Endodermal cell (in vitro differentiated cells): ENCODE results near the gene CTNNA2. TPM values are rescaled to one million over a fixed set of nuclear protein-coding genes. Genes with fewer than 3 reads are reported as not detected.

ENCODE experiments used
- DNase-seq: peaks from one replicate; pipeline ENCODE4 v3.0.0-alpha.2; 2017
- H3K27ac ChIP-seq: 2 replicates; pipeline ENCODE4 v1.5.1; 2013; ENCODE audit warnings: mild to moderate bottlenecking, low read depth, low read length, moderate library complexity
- H3K27me3 ChIP-seq: 2 replicates; pipeline ENCODE4 v1.6.1; 2013; ENCODE audit warnings: mild to moderate bottlenecking, low read length, moderate library complexity; ENCODE audit not compliant: insufficient read depth, control insufficient read depth, poor library complexity, severe bottlenecking
- H3K36me3 ChIP-seq: 2 replicates; pipeline ENCODE4 v1.7.0; 2013; ENCODE audit warnings: mild to moderate bottlenecking, low read length, moderate library complexity; ENCODE audit not compliant: control insufficient read depth, insufficient read depth
- H3K4me1 ChIP-seq: one replicate; pipeline ENCODE4 v1.7.0; 2013; ENCODE audit warnings: low read length; ENCODE audit not compliant: control insufficient read depth, insufficient read depth
- H3K4me3 ChIP-seq: 2 replicates; pipeline ENCODE4 v1.5.1; 2013; ENCODE audit warnings: mild to moderate bottlenecking, low read length, moderate library complexity
- H3K9ac ChIP-seq: 2 replicates; pipeline ENCODE4 v1.6.1; 2013; ENCODE audit warnings: mild to moderate bottlenecking, low read length, moderate library complexity; ENCODE audit not compliant: poor library complexity, severe bottlenecking; ENCODE audit errors: extremely low read depth
- H3K9me3 ChIP-seq: 2 replicates; pipeline ENCODE4 v1.6.1; 2013; ENCODE audit warnings: mild to moderate bottlenecking, low read length, moderate library complexity; ENCODE audit not compliant: control insufficient read depth
- H3K27ac Mint-ChIP-seq: 2 replicates; pipeline ENCODE4 v1.8.0; 2020; ENCODE audit warnings: mixed read lengths
- H3K27me3 Mint-ChIP-seq: 2 replicates; pipeline ENCODE4 v1.8.0; 2021; ENCODE audit warnings: mild to moderate bottlenecking, mixed read lengths; ENCODE audit not compliant: insufficient read depth
- H3K36me3 Mint-ChIP-seq: 2 replicates; pipeline ENCODE4 v1.8.0; 2020; ENCODE audit warnings: low read depth, mixed read lengths
- H3K4me1 Mint-ChIP-seq: 2 replicates; pipeline ENCODE4 v1.8.0; 2020; ENCODE audit warnings: mixed read lengths
- H3K4me3 Mint-ChIP-seq: 2 replicates; pipeline ENCODE4 v1.8.0; 2020; ENCODE audit warnings: mild to moderate bottlenecking, moderate library complexity, mixed read lengths
- H3K9me3 Mint-ChIP-seq: 2 replicates; pipeline ENCODE4 v1.8.0; 2020; ENCODE audit warnings: mild to moderate bottlenecking, mixed read lengths
- CTCF ChIP-seq: fragments of 200-600 bp; sonication (generic); conservative IDR thresholded peaks from 2 replicates; pipeline ENCODE4 v1.5.0; 2021; ENCODE audit warnings: antibody characterized with exemption, mild to moderate bottlenecking
- WGBS, 2 experiments: methylation state at CpG; one replicate each; pipeline versions ENCODE4 v1.1.5 to v1.1.7; 2013; ENCODE audit warnings: missing lambda C conversion rate in 2 of 2, mixed read lengths in 1 of 2; ENCODE audit not compliant: insufficient coverage in 1 of 2, insufficient read length in 1 of 2; 5-methylcytosine and 5-hydroxymethylcytosine counted together
- total RNA-seq, 2 donors: library from RNA; stranded (reverse); fragmentation: NEBNext Ultra II Directional in 1 of 2; extraction: Animal tissue kit (Norgen Biotek cat#: 25700) in 1 of 2; gene quantifications; 2 replicates in 1 of 2; 3 replicates in 1 of 2; pipeline ENCODE4 v1.2.1, GENCODE V29; 2021

The CTNNA2 gene
- total RNA-seq, 2 donors from 2014 or later = 7.7 to 9.8 TPM

GRCh38 chr2:79798776-79799175, 285.9 kb downstream of the CTNNA2 start:
- Histone ChIP-seq H3K9ac (no peak overlapping the region), H3K4me1 (no peaks in the 10 kb centered on the region), H3K36me3 (no peaks in the 10 kb centered on the region), H3K27me3 (no peaks in the 10 kb centered on the region), H3K27ac (no peak overlapping the region), H3K4me3 (no peak overlapping the region), H3K9me3 (no peaks in the 10 kb centered on the region)
- H3K4me1 Mint-ChIP-seq = no peaks in the 10 kb centered on the region
- H3K4me3 Mint-ChIP-seq = no peak overlapping the region
- H3K27me3 Mint-ChIP-seq = no peaks in the 10 kb centered on the region
- H3K27ac Mint-ChIP-seq = no peak overlapping the region
- H3K9me3 Mint-ChIP-seq = peaks cover 8% of the 10 kb centered on the region
- WGBS, 2 experiments = 80 to 100% methylated on average over 1 to 3 of the region's 3 CpGs
- H3K36me3 Mint-ChIP-seq = no peaks in the 10 kb centered on the region
- no peak for TF ChIP-seq CTCF
- DNase-seq = no peak

GRCh38 chr2:79799729-79800128, 286.9 kb downstream of the CTNNA2 start:
- Histone ChIP-seq H3K27ac (no peak overlapping the region), H3K27me3 (no peaks in the 10 kb centered on the region), H3K4me3 (no peak overlapping the region), H3K36me3 (no peaks in the 10 kb centered on the region), H3K4me1 (no peaks in the 10 kb centered on the region), H3K9ac (no peak overlapping the region), H3K9me3 (no peaks in the 10 kb centered on the region)
- Mint-ChIP-seq H3K4me3 (no peak overlapping the region), H3K4me1 (no peaks in the 10 kb centered on the region), H3K27ac (no peak overlapping the region), H3K9me3 (peaks cover 8% of the 10 kb centered on the region), H3K27me3 (no peaks in the 10 kb centered on the region), H3K36me3 (no peaks in the 10 kb centered on the region)
- DNase-seq = no peak
- TF ChIP-seq CTCF = no peak

GRCh38 chr2:79801082-79801481, 288.2 kb downstream of the CTNNA2 start:
- TF ChIP-seq CTCF = no peak
- Mint-ChIP-seq H3K36me3 (no peaks in the 10 kb centered on the region), H3K9me3 (peaks cover 12% of the 10 kb centered on the region), H3K4me3 (no peak overlapping the region), H3K4me1 (no peaks in the 10 kb centered on the region), H3K27me3 (no peaks in the 10 kb centered on the region), H3K27ac (no peak overlapping the region)
- H3K9me3 ChIP-seq = no peaks in the 10 kb centered on the region
- H3K36me3 ChIP-seq = no peaks in the 10 kb centered on the region
- H3K9ac ChIP-seq = no peak overlapping the region
- no peaks in the 10 kb centered on the region for H3K4me1 ChIP-seq
- H3K4me3 ChIP-seq = no peak overlapping the region
- H3K27me3 ChIP-seq = no peaks in the 10 kb centered on the region
- no peak for DNase-seq
- 76% methylated on average over 3 of the region's 3 CpGs; no CpG with 5 or more reads in 1 of the 2 experiments for WGBS, 2 experiments
- no peak overlapping the region for H3K27ac ChIP-seq
